Posterior vena cava (tissue), 2 donors: Measurements from ENCODE around the gene RHO. TPM values are rescaled to one million over a fixed set of nuclear protein-coding genes. Genes with fewer than 3 reads are reported as not detected.

Experiments
- DNase-seq: peaks from one replicate; pipeline ENCODE4 v3.0.0-alpha.2; 2020; ENCODE audit warnings: low spot score
- intact Hi-C, 2 donors: fragments of 100-400 bp; cut with DNase I; formaldehyde crosslinking; loops; one replicate each; pipeline versions ENCODE4 v1.14.1 to v1.14.2; 2022 to 2023
- total RNA-seq, 2 donors: library from RNA; stranded (reverse); fragmentation: NEBNext Ultra II Directional; extraction: Animal tissue kit (Norgen Biotek cat#: 25700); gene quantifications; one replicate each; pipeline ENCODE4 v1.2.1, GENCODE V29; 2021
- donor health status: DM: yes; HTN: yes; CAD: no.
- donor health status: DM: yes; HTN: yes; CAD: no.

The RHO gene
- total RNA-seq, 2 donors from 2014 or later = not detected

DNA sequence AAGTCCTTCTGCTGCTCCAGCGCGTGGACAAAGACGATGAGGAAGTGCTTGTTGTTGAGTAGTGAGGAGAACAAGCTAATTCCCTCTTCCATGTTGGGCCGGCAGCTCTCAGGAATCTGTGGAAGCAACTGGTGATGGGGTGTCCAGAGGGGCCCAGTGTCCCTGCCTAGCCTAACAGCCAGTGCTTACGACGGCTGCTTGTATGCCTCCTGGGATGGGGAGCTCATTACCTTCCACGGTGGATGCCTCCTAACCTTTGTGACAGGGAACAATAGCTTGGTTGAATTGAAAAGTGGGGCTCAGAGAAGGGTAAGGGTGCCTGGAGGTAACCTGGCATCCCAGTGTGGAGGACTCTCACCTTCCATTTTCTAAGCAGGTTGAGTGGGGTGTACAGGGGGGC, 37.5 kb downstream of the RHO start:
- intact Hi-C loops = loop anchor here in 1 of 2 donors (2.0 kb wide), 1 partner anchor 39 kb away; no protein-coding TSS in a partner anchor
- DNase-seq = no peak

- no peak for DNase-seq
- intact Hi-C loops = no loop called here
Measured at GRCh38 chr3:129567176-129567705, 38.8 kb downstream of the RHO start.

- no peak for DNase-seq
- intact Hi-C loops = no loop called here
Measured at GRCh38 chr3:129567939-129568338, 39.5 kb downstream of the RHO start.

GRCh38 chr3:129569856-129570255, 41.4 kb downstream of the RHO start:
- DNase-seq = no peak
- intact Hi-C loops = no loop called here

DNA sequence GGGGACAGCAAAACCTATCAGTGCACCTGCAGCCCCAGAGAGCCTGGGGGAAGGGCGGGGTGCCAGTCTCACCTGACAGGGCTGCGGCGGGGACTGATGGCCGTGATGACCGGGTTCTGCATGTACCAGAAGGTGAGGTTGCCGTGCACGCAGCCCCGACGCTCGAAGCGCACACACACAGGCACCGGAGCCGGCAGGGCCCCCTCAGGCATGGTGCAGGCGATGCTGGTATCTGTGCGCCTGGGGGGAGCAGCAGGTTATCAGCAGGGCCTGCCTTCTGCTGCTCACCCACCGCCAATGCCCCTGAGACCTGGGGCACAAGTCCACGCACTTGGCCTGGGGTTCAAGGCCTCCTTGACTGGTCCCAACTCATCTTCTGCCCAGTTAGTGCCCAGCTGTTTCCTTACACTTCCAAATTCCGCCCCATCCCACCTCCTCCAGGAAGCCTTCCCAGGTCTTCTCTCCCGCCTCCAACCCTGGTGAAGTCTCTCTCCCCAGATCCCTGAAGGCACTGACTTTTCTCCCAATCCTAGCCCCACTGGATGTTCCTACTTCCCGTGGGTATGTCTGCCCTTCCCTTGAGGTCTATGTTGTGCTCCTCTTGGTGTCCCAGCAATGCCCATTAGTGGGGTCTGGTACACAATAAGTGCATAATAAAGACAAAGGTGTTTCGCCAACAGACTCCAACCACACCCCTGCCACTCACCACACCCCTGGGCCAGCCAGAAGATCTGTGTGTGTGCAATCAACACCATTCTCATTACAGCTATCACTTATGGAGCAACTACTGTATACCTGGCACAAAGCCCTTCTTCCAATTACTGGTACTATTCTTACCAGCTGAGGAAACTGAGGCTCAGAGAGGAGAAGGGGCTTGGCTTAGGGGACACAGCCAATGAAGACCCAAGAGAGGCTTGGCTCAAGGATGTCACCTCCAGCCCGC, 43.4 kb downstream of the RHO start:
- no peak for DNase-seq
- intact Hi-C loops = no loop called here

DNA sequence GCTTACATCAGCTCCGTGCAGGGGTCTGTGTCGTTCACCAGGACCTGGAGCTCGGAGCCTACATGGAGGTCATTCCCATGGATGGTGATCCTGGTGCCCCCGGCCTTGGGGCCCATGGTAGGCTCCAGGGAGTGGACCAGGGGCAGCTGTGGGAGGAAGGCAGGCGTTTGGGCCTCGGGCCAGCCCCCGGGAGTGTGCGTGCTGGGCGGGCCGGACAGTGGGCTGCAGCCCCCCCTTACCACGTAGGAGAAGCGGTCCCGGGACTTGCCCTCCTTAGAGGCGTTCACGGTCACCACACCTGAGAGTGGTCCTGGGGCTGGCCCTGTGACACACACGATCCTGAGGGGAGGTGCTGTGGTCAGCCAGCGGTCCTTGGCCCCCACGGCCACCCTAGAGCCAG, 44.2 kb downstream of the RHO start:
- intact Hi-C loops = no loop called here
- no peak for DNase-seq

DNA sequence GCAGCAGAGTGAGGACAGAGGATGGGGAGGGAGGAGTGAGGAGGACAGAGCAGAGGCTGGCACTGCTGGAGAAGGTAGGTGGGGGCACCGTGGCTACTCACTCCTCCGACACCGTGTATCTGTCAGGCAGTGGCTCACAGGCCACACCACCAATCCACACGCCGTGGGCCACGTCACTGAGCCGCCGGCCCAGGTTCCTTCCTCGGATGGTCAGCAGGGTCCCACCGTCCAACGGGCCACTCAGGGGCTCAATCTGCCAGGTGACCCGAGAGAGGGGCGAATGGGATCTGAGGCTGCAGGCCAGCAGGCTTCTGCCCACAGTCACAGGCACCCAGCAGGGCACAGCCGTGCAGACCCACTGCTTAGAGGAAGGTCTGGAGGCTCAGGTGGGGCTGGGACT, 45.1 kb downstream of the RHO start:
- intact Hi-C loops = no loop called here
- DNase-seq = no peak

DNA sequence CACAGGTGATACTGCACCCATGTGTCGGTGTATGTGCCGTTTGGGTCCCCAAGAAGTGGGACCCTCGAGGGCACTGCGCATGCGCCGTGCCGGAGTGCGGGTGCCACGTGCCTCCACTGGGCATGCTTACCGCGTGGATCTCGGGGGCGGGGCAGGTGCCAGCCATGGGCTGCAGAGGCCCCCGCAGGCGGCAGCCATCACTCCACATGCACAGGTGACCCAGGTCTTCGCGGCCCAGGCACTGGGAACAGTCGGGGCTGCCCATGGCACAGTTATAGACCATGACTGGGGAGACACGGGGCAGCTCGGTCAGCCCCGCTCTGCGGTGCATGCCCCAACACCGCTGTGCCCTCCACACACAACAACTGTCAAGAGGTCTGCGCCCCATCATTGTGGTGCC, 45.8 kb downstream of the RHO start:
- intact Hi-C loops = no loop called here
- DNase-seq = peak; percentile 81

GRCh38 chr3:129575233-129575996, 47.0 kb downstream of the RHO start:
- no peak for DNase-seq
- intact Hi-C loops = no loop called here

- intact Hi-C loops = no loop called here
- DNase-seq = no peak
Measured at GRCh38 chr3:129575997-129576384, 47.6 kb downstream of the RHO start.

DNA sequence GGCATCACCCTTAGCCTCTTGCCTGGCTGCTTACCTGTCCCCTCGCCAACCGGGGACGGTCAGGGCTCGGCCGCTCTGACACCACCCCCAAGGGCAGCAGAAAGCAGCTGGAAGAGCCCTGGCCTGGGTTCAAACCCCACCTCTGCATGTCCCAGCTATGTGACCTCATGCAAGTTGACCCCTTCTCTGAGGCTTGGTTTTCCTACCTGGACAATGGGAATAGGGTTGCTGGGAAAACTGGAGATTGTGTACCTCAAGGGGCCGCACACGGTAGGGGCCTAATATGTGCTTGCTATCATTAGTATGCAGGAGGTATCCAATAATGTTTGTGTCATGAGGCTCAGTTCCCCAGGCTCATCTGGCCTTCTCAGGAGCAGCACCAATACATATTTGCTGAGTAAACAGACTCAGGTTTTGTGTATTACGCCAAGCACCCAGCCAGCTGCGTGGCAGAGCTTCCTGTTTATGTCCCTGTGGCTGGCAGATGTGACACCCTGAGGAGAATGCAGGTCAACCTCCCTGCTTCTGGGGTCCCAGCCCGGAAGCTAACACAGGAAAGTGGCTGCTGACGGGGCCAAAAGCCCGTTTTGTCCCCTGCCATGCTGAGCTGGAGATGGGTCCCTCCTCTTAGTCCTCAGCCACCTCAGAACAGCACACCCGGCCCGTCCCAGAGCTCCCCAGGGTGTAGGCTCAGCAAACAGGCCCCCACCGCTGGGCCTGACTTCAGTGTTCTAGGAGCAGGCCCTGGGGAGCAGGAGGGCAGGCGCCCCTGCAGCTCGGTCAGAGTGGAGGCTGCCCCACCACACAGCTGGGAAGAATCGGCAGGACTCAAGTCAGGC, 48.3 kb downstream of the RHO start:
- no peak for DNase-seq
- intact Hi-C loops = no loop called here

DNA sequence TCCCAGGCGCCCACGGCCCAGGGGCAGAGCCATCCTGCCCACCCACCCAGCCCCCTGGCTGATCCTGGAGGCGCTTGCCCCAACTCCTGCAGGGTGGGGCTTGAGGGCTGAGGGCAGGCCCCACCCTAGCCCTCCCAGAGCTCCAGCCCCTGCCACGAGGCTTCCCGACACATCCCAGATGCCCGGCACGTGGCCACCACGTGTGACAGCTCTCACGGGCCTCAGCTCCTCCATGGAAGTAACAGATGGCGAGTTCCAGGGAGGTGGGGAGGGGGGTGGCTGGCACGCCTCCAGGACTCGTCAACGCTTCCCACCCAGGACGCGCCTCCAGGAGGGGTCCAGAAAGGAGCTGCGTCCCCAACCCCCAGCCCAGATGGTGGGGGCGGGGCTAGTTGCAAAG, 48.9 kb downstream of the RHO start:
- DNase-seq = no peak
- intact Hi-C loops = no loop called here

- intact Hi-C loops = no loop called here
- no peak for DNase-seq
Measured at GRCh38 chr3:129577925-129578786, 49.7 kb downstream of the RHO start.

- no peak for DNase-seq
- intact Hi-C loops = no loop called here
Measured at GRCh38 chr3:129579991-129580390, 51.6 kb downstream of the RHO start.

- DNase-seq = no peak
- intact Hi-C loops = no loop called here
Measured at GRCh38 chr3:129581623-129582022, 53.2 kb downstream of the RHO start.

- no peak for DNase-seq
- intact Hi-C loops = no loop called here
Measured at GRCh38 chr3:129582799-129583198, 54.4 kb downstream of the RHO start.

DNA sequence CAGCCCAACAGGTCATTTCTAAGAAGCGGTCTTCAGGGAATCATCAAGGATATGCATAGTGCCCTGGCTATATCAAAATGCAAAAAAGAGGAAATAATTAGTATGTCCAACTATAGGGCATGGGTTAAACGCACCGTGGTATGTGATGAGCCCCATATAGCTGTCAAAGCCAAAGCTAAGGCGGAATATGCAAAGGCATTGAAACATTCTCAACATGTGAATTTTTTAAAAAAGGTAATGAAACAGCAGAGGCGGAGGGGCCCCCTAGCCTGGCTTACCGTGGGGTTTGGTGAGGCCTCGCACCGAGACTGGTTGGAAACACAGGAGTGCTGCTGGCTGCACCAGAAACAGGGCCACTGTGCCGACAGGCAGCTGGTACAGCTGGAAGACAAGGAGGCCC, 54.9 kb downstream of the RHO start:
- intact Hi-C loops = no loop called here
- no peak for DNase-seq

DNA sequence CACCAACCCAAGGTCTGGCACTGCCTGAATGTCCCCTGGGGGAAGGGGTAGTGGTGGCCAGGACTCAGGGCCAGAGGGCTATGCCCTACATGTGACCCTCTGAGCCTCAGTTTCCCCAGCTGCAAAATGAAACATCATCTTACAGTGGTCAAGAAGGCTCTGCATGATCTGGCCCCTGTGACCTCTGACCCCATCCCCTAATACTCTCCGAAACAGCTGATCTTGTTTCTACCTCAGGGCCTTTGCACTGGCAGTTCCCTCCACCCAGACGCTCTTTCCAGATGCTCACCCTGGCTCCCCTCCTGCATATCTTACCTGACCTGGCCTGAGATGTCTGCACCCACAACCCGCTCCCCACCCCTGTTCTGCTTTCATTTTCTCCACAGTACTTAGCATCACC, 56.2 kb downstream of the RHO start:
- intact Hi-C loops = no loop called here
- DNase-seq = no peak
